Measurements from ENCODE around the gene TST. TPM values are rescaled to one million over a fixed set of nuclear protein-coding genes. Genes with fewer than 3 reads are reported as not detected.

The TST gene
- total RNA-seq, 4 donors from 2014 or later = 27.0 to 44.8 (median 38.6) TPM

- no peak overlapping the region for H3K4me3 ChIP-seq
- peaks cover 0 to 10% (median 0%) of the 10 kb centered on the region in 4 donors for H3K27me3 ChIP-seq
- H3K27ac ChIP-seq (replicated peaks in 1 of 4) = no peak overlapping the region
- H3K36me3 ChIP-seq = no peaks in the 10 kb centered on the region
- WGBS = 80% methylated on average over 17 of the region's 19 CpGs
- TF ChIP-seq CTCF (IDR thresholded peaks at IDR 0.05) (no peak), EP300 (IDR thresholded peaks at IDR 0.05) (no peak), POLR2A (IDR thresholded peaks at IDR 0.05; ENCODE audit: low read depth) (no peak), POLR2AphosphoS5 (IDR thresholded peaks at IDR 0.05) (no peak)
- H3K4me1 ChIP-seq = no peaks in the 10 kb centered on the region
- intact Hi-C loops (cut with DNase I) = no loop called here
- no peak for DNase-seq (ENCODE audit: extremely low spot score)
- no peaks in the 10 kb centered on the region for H3K9me3 ChIP-seq
Measured at GRCh38 chr22:36971341-36972125, 47.7 kb downstream of the TST start.

DNA sequence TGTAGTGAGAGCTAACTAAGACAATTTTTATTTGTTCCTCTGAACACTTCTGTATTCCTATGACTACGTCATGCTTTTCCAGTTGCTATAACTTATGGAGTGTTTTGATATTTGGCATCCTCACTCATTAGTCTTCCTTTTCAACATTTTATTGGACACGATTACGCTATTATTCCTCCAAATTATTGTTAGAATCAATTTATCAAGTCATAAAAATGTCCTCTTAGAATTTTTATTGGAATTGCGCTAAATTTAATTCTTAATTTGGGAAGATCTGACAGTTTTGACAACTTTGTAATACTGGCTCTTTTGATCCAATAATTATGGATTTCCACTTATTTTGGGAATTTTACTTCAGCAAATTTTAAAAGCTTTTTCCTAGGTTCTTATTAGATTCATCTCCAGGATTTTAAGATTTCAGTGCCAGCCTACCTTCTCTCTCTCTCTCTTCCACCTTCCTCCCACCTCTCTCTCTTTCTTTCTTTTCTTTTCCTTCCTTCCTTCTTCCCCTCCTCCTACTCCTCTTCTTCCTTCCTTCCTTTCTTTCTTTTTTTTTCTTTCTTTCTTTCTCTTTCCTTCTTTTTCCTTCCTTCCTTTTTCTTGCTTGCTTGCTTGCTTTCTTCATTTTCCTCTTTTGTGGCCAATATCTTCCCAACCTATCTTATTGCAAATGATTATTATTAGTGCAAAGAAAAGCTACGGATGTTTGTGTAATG is 50.8 kb downstream of the TST start:
- TF ChIP-seq CTCF (IDR thresholded peaks at IDR 0.05) = no peak
- TF ChIP-seq POLR2AphosphoS5 (IDR thresholded peaks at IDR 0.05) = no peak
- no peak for TF ChIP-seq EP300 (IDR thresholded peaks at IDR 0.05)
- no peak for TF ChIP-seq POLR2A (IDR thresholded peaks at IDR 0.05; ENCODE audit: low read depth)
- Histone ChIP-seq H3K4me3 (no peak overlapping the region), H3K9me3 (no peaks in the 10 kb centered on the region), H3K4me1 (no peaks in the 10 kb centered on the region), H3K27ac (replicated peaks in 1 of 4) (no peak overlapping the region), H3K27me3 (peaks cover 0 to 15% (median 0%) of the 10 kb centered on the region in 4 donors), H3K36me3 (no peaks in the 10 kb centered on the region)
- intact Hi-C loops (cut with DNase I) = no loop called here
- DNase-seq (ENCODE audit: extremely low spot score) = no peak
- WGBS = 83% methylated on average over 5 of the region's 5 CpGs

GRCh38 chr22:36966851-36967540 is 52.3 kb downstream of the TST start:
- Histone ChIP-seq H3K9me3 (no peaks in the 10 kb centered on the region), H3K36me3 (no peaks in the 10 kb centered on the region), H3K27me3 (peaks cover 0 to 21% (median 0%) of the 10 kb centered on the region in 4 donors), H3K4me1 (no peaks in the 10 kb centered on the region), H3K27ac (replicated peaks in 1 of 4) (no peak overlapping the region), H3K4me3 (no peak overlapping the region)
- WGBS = 74% methylated on average over 11 of the region's 11 CpGs
- intact Hi-C loops (cut with DNase I) = no loop called here
- no peak for DNase-seq (ENCODE audit: extremely low spot score)
- TF ChIP-seq CTCF (IDR thresholded peaks at IDR 0.05) (no peak), POLR2A (IDR thresholded peaks at IDR 0.05; ENCODE audit: low read depth) (no peak), EP300 (IDR thresholded peaks at IDR 0.05) (no peak), POLR2AphosphoS5 (IDR thresholded peaks at IDR 0.05) (no peak)

GRCh38 chr22:36965696-36966095 is 53.6 kb downstream of the TST start:
- no peak for DNase-seq (ENCODE audit: extremely low spot score)
- 56% methylated on average over 2 of the region's 2 CpGs for WGBS
- no peak overlapping the region for H3K4me3 ChIP-seq
- H3K27ac ChIP-seq (replicated peaks in 1 of 4) = no peak overlapping the region
- no peaks in the 10 kb centered on the region for H3K4me1 ChIP-seq
- no peak for TF ChIP-seq EP300 (IDR thresholded peaks at IDR 0.05)
- no peak for TF ChIP-seq CTCF (IDR thresholded peaks at IDR 0.05)
- no peak for TF ChIP-seq POLR2AphosphoS5 (IDR thresholded peaks at IDR 0.05)
- no peak for TF ChIP-seq POLR2A (IDR thresholded peaks at IDR 0.05; ENCODE audit: low read depth)
- intact Hi-C loops (cut with DNase I) = no loop called here
- H3K36me3 ChIP-seq = no peaks in the 10 kb centered on the region
- H3K9me3 ChIP-seq = no peaks in the 10 kb centered on the region
- peaks cover 0 to 27% (median 0%) of the 10 kb centered on the region in 4 donors for H3K27me3 ChIP-seq
